Posterior vena cava (tissue), 2 donors: ENCODE data around the gene ZNF521. TPM values are rescaled to one million over a fixed set of nuclear protein-coding genes. Genes with fewer than 3 reads are reported as not detected.

Experiments used
- DNase-seq: peaks from one replicate; pipeline ENCODE4 v3.0.0-alpha.2; 2020; ENCODE audit warnings: low spot score
- intact Hi-C, 2 donors: fragments of 100-400 bp; cut with DNase I; formaldehyde crosslinking; loops; one replicate each; pipeline versions ENCODE4 v1.14.1 to v1.14.2; 2022 to 2023
- total RNA-seq, 2 donors: library from RNA; stranded (reverse); fragmentation: NEBNext Ultra II Directional; extraction: Animal tissue kit (Norgen Biotek cat#: 25700); gene quantifications; one replicate each; pipeline ENCODE4 v1.2.1, GENCODE V29; 2021
- donor health status: DM: yes; HTN: yes; CAD: no.
- donor health status: DM: yes; HTN: yes; CAD: no.

Gene ZNF521
- total RNA-seq, 2 donors from 2014 or later, result 29.0 to 44.5 TPM

DNA sequence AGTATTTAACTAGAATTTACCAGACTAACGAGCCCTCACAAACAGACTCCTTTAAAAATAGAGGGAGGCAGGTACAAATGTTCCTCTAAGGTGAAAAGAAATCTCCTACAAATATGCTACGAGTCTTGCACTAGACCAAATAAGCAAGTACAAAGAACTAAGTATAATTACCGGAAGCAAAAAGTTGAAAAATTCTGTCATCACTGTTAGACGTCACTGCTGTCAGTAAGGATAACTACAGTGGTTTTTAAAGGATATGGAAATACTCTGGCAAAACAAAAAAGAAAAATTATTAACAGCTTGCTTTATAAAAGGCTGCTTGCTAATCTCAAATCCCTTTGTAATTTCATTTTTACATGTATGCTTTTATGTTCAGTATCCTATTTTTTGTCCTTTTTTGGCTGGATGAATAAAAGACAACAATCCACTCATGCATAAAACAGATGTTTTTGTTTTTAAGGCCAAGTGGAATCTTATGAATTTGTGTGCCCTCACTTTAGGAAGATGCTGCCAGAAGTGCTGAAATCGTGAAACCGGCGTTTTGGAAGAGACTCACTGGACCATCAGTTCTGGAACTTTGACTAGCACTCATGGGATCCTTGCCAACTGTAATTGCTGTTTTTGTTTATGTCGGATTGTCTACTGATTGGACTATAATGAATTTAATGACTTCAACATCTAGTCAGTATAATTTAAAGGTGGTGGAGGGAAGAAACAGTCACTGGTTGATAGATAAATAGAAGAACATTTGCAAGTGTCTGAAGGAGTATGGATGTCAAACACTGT is 6.7 kb downstream of the ZNF521 start:
- intact Hi-C loops, result loop anchor here in 1 of 2 donors (10.0 kb wide), 1 partner anchor 60 kb away; no protein-coding TSS in a partner anchor

DNA sequence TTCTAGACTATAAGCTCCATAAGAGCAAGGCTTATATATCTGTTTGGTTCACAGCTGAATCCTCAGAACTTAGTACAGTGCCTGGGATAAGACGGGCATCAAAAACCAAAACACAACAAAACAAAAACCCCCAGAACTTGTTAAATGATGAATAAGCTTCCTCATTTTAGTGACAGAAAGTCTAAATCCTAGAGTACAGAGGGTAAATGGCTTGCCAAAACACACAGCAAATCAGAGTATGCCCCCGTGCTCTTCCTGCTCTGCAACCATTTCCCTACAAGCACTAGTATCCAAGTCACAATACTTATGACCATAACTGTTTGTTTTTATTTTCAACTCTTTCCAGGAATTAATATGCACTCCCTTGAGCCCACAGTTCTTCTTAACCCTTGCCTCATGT is 10.1 kb downstream of the ZNF521 start:
- DNase-seq, result no peak
- intact Hi-C loops, result loop anchor here in 1 of 2 donors (10.0 kb wide), 1 partner anchor 57 kb away; no protein-coding TSS in a partner anchor

More for the DNA sequence above, 6.7 kb downstream of the ZNF521 start:
- no peak for DNase-seq

DNA sequence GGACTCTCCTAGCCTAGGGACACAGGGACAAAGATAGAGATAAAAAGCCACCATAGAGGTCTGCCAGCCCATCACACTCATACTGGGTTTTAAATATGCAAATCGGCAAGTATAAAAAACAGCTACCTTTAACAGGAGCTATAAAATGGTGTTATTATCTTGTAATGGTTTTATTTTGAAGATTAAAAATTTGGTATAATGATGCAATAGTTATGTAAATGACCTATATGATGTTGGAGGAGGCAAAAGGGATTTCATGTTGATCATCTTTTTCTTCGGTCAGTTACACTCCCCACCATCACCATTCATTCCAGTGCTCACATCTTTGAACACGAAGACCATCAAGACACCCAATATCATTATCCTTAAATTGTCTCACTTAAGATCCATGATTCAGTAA is 11.2 kb downstream of the ZNF521 start:
- DNase-seq, result no peak
- intact Hi-C loops, result loop anchor here in 1 of 2 donors (10.0 kb wide), 1 partner anchor 56 kb away; no protein-coding TSS in a partner anchor

DNA sequence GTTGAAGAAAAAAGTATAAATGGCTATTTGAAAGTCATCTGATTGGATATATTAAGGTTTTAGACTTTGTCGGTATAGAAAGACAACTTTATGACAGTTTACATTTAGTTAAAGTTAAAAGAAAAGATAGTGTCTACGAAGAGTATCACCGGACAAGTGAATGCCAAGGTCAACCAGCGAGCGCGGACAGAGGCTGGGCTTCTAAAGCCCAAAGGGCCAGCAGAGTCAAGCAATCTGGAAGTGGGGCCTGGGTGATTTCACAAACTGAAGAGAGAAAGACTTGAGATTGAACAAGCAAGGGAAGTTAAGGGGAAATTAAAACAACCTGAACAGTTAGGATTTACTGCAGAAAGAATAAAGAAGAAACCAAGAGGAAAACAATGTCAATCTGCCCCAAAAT is 16.3 kb downstream of the ZNF521 start:
- DNase-seq, result no peak
- intact Hi-C loops, result no loop called here

DNA sequence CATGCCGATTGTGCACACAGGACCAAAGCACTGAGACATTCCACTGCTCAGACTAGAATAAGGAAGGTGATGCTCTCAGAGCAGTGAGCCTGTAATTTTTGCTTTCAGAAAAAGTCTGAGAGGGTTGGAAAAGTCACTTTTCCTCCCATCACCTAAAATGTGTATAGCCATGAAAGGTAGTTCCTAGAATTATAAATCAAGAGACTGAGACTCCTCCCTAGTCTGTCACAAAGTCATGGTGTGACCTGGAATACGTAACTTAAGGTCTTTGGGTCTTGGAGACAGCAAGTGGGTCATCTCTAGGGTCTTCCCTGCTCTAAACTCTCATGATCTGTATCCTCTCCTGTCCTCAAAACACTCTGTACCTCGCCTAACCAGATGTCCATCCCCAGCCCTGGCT is 16.9 kb downstream of the ZNF521 start:
- DNase-seq, result no peak
- intact Hi-C loops, result no loop called here

DNA sequence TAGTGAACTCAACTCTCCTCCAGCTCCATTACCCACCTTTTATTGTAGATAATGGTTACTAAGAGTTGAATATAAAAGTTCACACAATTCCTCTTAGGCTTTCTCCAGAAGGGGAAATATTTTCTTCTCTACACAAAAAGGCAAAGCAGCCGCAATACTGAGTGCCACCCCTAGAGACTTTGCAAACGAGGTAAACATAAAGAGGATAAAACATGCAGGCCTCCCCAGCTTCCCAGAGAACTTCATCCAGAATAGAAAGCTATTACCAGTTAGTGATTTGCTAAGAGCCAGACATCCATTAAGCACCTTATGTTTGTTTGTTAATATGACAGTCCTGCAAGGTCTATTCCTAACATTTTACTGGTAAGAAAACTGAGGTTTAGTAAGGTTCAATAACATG is 17.4 kb downstream of the ZNF521 start:
- intact Hi-C loops, result loop anchor here in 1 of 2 donors (5.0 kb wide), 1 partner anchor 1162 kb away; no protein-coding TSS in a partner anchor
- no peak for DNase-seq

DNA sequence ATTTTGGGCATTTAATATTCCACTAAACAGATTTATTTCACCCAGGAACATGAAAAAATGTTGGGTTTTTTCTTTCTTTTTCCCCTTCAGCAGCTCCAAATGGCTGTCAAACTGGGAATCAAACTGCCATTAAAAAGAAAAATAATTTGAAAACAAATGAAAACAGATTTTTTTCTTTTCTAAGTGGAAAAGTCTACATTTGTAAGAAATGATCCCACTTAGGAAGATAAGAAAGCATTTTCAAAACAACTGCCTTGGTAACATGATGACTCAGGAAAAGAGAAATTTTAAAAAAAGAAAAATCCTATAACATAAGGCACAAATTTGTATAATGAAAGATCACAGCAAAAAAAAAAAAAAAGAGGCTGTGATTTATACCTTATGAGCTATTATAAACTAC is 20.0 kb downstream of the ZNF521 start:
- no peak for DNase-seq
- intact Hi-C loops, result loop anchor here in 1 of 2 donors (5.0 kb wide), 1 partner anchor 1160 kb away; no protein-coding TSS in a partner anchor

DNA sequence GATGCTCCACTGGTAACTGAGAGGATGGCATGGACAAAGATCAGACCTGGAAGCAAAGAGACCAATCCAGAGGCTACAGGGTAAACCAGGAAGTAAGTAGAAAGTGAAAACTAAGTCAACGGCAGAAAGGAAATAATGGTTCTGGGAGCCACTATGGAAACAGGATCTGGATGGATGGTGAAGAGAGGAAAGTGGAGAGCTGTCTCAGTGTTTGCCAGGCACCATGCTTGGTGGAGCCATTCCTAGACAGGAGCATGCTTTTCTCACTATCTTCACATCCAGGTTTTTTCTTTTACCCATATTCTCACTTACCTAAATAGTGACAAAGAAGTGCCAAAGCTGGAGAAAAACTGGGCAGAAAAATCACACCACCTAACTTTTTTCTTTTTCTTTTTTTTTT is 22.2 kb downstream of the ZNF521 start:
- intact Hi-C loops, result loop anchor here in 1 of 2 donors (5.0 kb wide), 1 partner anchor 1157 kb away; no protein-coding TSS in a partner anchor
- DNase-seq, result no peak

DNA sequence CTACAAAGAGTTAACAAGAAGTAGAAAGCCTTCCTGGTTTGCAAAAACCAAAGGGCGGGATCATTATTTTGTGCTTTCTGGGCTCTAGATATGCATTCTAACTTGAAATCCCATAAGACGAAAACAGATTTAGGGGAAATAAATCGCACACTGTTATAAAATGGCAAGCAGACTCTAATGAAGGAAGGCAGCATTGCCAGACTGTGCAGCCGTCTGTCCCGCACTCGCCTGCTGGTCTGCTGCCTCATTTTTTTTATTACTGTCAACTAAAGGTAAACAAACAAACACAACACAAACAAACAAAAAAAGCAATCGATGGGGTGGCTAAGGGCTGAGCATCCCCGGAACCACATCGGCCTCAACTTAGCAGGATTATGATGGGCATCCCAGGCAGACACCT is 24.4 kb downstream of the ZNF521 start:
- intact Hi-C loops, result no loop called here
- no peak for DNase-seq

DNA sequence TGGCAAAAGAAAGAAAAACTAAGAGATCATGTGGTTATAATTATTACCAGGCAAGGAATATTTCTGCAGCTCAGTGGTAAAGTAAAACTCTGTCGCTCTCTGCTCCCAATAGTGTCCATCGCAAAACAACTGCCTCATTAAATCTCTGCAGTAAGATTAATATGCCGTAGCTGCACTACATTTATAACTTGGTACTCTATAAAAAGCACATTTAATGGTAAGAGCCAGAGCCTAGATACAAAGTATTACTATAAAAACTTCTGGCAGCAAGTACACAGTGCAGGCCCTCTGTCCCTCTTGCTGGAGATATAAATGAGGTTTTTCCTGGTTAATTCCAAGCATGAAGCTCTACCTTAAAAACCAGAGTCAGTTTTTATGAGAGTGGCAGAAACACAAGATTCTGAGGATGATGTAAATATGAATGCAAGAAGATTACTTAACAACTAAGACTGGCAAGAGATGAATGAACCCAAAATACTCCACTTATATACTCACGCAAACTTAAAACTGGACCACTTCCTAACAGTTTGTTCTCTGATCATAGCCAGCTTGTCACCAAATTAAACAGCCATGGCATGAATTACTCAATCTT is 25.5 kb downstream of the ZNF521 start:
- intact Hi-C loops, result no loop called here
- no peak for DNase-seq

DNA sequence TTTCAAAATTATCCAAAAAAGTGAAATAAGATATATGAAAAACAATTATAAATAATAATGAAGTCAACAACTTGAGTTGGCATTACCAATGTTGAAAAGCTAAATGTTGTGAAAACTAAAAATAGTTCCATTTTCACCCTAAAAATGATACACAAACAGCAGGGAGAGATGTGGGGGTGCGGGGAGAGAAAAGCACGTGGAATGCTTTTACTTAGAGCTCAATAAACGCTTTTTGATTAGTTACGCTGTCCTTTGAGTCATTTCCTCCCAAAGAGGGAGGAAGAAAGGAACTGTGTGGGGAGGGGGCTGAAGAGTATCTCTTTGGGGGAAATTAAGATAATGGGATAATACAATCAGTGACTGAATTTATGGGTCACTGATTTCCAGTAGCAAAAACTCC is 29.2 kb downstream of the ZNF521 start:
- intact Hi-C loops, result no loop called here
- no peak for DNase-seq

DNA sequence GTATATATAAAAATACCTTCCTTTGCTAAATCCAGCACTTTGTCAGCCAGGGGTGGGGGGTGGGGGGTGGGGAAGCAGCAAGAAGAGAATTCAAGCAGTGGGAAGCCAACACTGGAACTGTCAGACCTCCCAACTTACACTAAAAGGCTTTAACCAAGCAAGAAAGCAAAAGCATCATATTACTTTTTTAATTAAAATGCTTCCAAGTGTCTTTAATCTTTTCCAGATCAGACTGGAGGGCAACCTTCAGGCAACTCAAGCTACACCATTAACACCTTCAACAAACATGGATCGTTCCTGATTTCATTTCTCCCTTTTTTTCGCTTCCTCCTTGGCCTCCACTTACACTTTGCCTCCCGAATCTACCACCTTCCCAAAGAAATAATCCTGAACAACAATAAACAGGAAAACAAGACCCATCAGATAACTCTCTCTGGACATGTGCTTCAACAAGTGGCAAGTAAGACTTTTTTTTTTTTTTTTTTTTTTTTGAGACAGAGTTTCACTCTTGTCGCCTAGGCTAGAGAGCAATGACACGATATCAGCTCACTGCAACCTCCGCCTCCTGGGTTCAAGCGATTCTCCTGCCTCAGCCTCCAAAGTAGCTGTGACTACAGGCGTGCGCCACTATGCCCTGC is 35.5 kb downstream of the ZNF521 start:
- DNase-seq, result no peak
- intact Hi-C loops, result no loop called here

DNA sequence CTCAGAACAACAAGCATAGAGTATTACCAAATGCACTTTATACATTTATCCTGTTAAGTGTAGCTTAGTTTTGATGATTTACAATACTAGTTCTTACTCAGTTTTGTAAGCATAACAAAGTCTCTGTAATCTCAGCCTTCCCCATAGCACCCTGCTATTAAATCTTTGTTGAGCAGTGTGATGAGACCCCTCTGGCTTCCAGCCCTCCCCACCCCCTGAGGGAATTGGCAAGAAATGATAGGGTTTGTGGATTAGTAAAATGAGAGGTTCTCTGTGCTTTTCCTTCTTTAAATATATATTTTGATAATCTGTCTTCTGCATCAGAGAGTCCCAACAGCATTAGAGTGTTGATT is 37.2 kb downstream of the ZNF521 start:
- intact Hi-C loops, result no loop called here
- no peak for DNase-seq

DNA sequence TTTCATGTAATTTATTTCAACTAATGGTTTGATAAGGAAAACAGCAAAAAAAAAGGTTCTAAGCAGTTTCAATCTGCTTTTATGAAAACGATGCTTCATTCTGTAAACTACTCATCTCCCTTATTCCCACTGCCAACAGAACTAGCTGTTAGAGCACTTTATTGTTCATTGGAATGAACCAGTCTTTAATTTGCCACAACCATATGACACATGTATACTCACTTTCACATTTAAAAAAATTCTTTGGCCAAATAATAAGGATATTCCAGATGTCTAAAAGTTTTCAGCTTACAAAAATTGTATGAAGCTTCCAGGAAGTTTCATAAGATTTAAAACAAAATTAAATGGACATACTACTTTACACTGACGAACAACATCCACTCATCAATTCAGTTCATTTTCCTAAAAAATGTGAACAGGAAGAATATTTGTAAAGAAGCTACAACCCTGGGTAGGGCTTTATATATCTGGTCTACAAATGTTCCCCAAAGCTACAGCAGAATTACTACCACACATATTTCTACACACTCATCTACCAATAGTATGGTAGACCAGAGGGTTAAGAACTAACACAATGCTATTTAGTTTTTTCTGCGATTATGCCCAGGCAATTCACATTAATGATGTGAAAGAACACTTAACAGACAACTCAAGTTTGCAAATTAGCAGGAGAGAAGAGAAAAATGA is 37.7 kb downstream of the ZNF521 start:
- intact Hi-C loops, result no loop called here
- no peak for DNase-seq

DNA sequence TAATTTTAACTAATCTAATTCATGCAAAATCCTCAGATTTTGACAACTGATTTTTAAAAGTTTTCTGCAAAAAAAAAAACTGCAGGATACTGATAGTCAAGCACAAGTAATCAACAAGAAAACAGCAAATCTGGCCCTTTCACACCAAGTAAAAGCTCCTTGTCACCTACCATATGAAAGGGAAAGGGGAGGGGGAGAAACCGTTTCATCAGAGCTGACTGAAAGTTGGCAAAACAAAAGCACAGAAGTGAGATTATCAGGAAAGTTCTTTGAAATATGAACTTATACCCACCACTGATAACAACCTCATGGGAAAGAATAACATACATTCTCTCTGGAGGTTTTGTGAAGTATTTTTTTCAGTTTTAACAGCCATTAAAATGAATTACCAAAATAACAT is 38.7 kb downstream of the ZNF521 start:
- DNase-seq, result no peak
- intact Hi-C loops, result no loop called here

DNA sequence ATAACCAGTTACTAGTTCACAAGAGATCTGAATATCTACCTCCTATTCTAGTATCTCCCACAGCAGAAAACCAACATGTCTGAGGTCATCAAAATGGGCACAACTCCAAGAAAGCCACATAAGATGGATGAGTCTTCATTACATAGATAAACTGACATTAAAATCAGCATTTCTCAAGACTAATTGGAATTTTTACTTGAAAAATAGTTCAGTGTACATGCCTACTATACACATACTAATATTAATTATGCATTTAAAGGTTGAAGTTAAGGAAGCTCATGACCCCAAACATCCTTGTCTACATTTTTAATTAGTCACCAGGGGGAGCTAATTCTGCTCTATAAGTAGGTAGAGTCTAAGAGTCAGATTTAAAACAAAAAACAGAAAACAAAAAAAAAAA is 41.9 kb downstream of the ZNF521 start:
- no peak for DNase-seq
- intact Hi-C loops, result no loop called here

DNA sequence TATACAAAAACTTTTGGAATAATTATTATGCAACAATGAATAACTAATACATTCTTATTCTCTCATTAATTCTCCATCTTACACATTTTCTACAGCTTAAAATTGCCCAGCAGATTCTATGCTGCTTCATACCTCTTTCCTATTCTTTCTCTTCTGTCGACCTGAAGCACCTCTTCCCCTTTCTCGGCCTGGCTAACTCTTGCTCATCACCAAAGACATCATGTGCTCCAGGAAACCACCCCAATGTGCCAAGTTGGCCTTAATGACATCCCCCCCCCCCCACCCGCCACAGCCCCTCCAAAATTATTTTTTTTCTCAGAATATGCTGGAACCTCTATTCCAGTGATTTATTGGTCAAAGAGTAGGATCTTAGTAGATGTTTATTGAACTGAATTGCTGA is 43.6 kb downstream of the ZNF521 start:
- intact Hi-C loops, result no loop called here
- DNase-seq, result no peak

DNA sequence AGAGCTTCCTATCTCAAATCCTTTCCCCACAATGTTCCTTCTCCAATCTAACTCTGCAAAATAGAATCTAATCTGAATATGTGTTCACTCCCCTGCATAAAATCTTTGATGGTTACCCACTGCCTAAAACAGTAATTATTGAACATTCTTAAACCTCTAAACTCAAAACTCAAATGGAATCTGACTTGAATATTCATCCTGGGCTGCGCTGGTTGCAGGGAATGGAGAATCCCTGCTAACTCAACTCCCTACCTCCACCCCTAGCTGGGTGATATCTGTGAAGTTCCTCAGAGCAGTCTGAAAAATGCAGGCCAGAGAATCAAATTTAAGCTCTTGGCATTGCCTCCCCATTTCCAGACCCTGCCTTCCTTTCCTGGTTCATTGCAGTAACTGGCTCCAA is 44.8 kb downstream of the ZNF521 start:
- intact Hi-C loops, result no loop called here
- no peak for DNase-seq

DNA sequence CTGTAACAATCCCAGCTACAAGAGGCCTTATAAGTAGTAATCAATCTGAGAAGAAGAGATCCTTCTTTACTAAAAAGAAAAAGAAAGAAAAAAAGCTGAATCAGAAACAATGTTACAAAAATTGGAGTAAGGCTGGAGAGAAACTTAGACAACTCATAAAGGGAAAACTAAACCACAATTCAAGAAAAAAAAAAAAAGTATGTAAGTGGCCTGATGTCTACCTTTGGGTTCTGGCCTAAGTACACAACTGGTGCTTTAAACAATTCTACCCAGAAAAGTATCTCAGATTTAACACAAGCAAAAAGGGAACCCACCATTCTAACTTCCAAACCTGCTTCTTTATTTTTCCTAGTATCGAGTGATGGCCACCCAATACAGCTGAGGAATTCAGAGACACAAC is 45.3 kb downstream of the ZNF521 start:
- intact Hi-C loops, result no loop called here
- DNase-seq, result no peak

DNA sequence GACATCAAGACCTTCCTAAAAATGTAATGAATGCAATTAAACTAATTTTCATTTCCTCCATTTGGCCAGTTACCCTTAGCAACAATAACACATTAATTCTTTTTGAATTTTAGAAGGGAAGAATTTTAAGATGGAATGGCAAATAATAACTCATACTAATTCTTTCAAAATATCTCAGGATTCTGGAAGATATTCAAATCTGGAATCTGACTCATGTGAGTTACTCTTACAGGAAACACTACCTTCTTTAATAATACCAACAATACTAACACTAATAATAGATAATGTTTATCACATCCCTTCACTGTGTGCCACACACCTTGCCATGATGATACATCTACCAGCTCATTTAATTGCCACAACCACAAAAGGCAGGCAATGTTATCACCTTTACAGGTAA is 46.4 kb downstream of the ZNF521 start:
- DNase-seq, result no peak
- intact Hi-C loops, result no loop called here
